Activated CD4-positive, alpha-beta T cell treated with anti-CD3 and anti-CD28 coated beads, Interleukin-2, amount 10 ng/mL, durations not matched to agents 7 days and 5 days (primary cell): ENCODE data around the gene CD300LD. TPM values are rescaled to one million over a fixed set of nuclear protein-coding genes. Genes with fewer than 3 reads are reported as not detected.
"Not testable (repeated sequence)": the region's sequence is repeated elsewhere in the genome, so short reads cannot be mapped to it uniquely, and the experiment has no call there.

Experiments used
- CTCF ChIA-PET: fragments of 350-600 bp; sonication (Branson Sonifier 250); formaldehyde crosslinking; loops from one replicate; lab custom pipeline; 2021; ENCODE audit warnings: antibody characterized with exemption; lab: Charles Lee
- POLR2A ChIA-PET: fragments of 350-600 bp; sonication (Branson Sonifier 250); formaldehyde crosslinking; loops from one replicate; lab custom pipeline; 2021; ENCODE audit warnings: antibody characterized with exemption; lab: Charles Lee
- DNase-seq: peaks from one replicate; pipeline ENCODE4 v3.0.0-alpha.2; 2020
- H3K27ac Mint-ChIP-seq: one replicate; pipeline ENCODE4 v1.8.0; 2021; ENCODE audit warnings: mild to moderate bottlenecking, moderate library complexity, mixed read lengths
- H3K27me3 Mint-ChIP-seq: one replicate; pipeline ENCODE4 v1.8.0; 2021; ENCODE audit warnings: mixed read lengths
- H3K36me3 Mint-ChIP-seq: one replicate; pipeline ENCODE4 v1.8.0; 2021; ENCODE audit warnings: low read depth, mixed read lengths
- H3K4me1 Mint-ChIP-seq: one replicate; pipeline ENCODE4 v1.8.0; 2021; ENCODE audit warnings: mixed read lengths
- H3K4me3 Mint-ChIP-seq: one replicate; pipeline ENCODE4 v1.8.0; 2021; ENCODE audit warnings: mild to moderate bottlenecking, moderate library complexity, mixed read lengths
- H3K9me3 Mint-ChIP-seq: one replicate; pipeline ENCODE4 v1.8.0; 2021; ENCODE audit warnings: mixed read lengths
- total RNA-seq, 2 experiments: library from RNA; stranded (reverse); gene quantifications; one replicate each; pipeline ENCODE4 v1.2.3, GENCODE V29; 2021

CD300LD gene
- total RNA-seq, 2 experiments from 2014 or later, result 0.15 TPM; not detected in 1

DNA sequence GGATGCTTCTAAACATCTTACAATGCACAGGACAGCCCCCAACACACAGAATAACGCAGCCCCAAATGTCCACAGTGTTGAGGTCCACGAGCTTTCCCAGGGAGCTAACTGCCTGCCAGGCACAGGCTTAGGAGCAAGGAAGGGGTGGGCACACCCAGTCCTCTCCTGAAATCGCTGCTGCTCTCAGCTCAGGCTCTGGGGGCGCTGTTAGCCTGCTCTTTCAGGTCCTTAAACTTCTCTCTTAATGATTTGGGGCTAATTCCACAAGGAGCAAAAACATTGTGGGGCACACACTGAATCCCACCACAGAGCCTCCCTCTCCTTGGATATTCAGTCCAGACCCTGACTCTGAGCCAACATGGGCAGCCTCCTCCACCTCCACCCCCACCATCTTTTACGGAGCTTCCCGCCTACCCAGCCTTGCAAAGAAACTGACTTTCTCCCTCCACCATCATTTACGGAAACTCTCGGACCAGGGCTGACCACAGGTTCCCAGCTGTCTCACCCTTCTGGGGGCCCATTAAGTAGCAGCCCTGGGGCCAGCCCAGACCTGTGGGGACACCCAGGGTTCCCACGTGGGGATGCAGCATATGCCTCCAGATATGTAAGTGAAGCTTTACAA, 25.8 kb downstream of the CD300LD start:
- POLR2A ChIA-PET, result interaction anchor here (0.6 kb wide), 1 partner anchor 192 kb away, joined by 6 read pairs; no protein-coding TSS in a partner anchor
- Mint-ChIP-seq H3K9me3 (no peaks in the 10 kb centered on the region), H3K4me1 (peaks cover 10% of the 10 kb centered on the region), H3K4me3 (no peak overlapping the region), H3K27ac (no peak overlapping the region), H3K27me3 (peaks cover 15% of the 10 kb centered on the region), H3K36me3 (no peaks in the 10 kb centered on the region)
- DNase-seq, result peak; percentile 40
- CTCF ChIA-PET, result interaction anchor here (0.8 to 1.2 kb wide), 7 partner anchors 8 to 197 kb away, joined by 3 to 4 read pairs (median 3); no protein-coding TSS in a partner anchor

DNA sequence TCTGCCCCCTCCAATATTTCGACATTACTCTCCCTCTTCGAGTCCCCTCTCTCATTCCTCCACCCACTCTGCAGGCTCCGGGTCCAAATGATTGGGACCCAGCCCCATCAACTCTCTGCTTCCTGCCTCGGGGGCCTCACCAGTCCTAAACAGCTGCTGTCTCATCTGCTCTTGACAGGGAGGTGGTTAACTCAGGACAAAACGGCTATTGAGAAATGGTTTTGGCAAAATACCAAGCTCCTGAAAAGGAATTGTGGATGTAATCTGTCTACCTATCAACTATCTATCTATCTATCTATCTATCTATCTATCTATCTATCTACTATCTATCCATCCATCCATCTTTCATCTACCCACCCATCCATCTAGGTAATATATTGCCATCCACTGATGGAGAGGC, 27.0 kb downstream of the CD300LD start:
- Mint-ChIP-seq H3K4me1 (peaks cover 12% of the 10 kb centered on the region), H3K27me3 (peaks cover 10% of the 10 kb centered on the region), H3K9me3 (no peaks in the 10 kb centered on the region), H3K4me3 (no peak overlapping the region), H3K27ac (no peak overlapping the region), H3K36me3 (no peaks in the 10 kb centered on the region)
- ChIA-PET POLR2A (no interaction called here), CTCF (no interaction called here)
- no peak for DNase-seq

GRCh38 chr17:74563358-74563757, 28.7 kb downstream of the CD300LD start:
- POLR2A ChIA-PET, result no interaction called here
- Mint-ChIP-seq H3K4me3 (no peak overlapping the region), H3K4me1 (peaks cover 20% of the 10 kb centered on the region), H3K27ac (no peak overlapping the region), H3K36me3 (peaks cover 4% of the 10 kb centered on the region), H3K27me3 (peaks cover 10% of the 10 kb centered on the region), H3K9me3 (peaks cover 3% of the 10 kb centered on the region)
- CTCF ChIA-PET, result no interaction called here
- DNase-seq, result no peak

GRCh38 chr17:74561586-74561985, 30.5 kb downstream of the CD300LD start:
- Mint-ChIP-seq H3K36me3 (peaks cover 4% of the 10 kb centered on the region), H3K9me3 (peaks cover 9% of the 10 kb centered on the region), H3K4me3 (no peak overlapping the region), H3K4me1 (peaks cover 29% of the 10 kb centered on the region), H3K27me3 (peaks cover 4% of the 10 kb centered on the region), H3K27ac (no peak overlapping the region)
- DNase-seq, result no peak
- ChIA-PET CTCF (interaction anchor here (1.2 kb wide), 1 partner anchor 8 kb away, joined by 4 read pairs; no protein-coding TSS in a partner anchor), POLR2A (no interaction called here)

GRCh38 chr17:74558882-74559519, 33.1 kb downstream of the CD300LD start:
- H3K27me3 Mint-ChIP-seq, result peaks cover 2% of the 10 kb centered on the region
- ChIA-PET CTCF (no interaction called here), POLR2A (no interaction called here)
- peaks cover 12% of the 10 kb centered on the region for H3K9me3 Mint-ChIP-seq
- H3K27ac Mint-ChIP-seq, result peak overlapping the region; percentile 79
- H3K36me3 Mint-ChIP-seq, result peaks cover 7% of the 10 kb centered on the region
- DNase-seq, result peak; percentile 35
- H3K4me1 Mint-ChIP-seq, result peaks cover 36% of the 10 kb centered on the region
- peak overlapping the region; percentile 16 for H3K4me3 Mint-ChIP-seq

GRCh38 chr17:74558402-74558801, 33.7 kb downstream of the CD300LD start:
- H3K4me3 Mint-ChIP-seq, H3K27me3 Mint-ChIP-seq, DNase-seq, POLR2A ChIA-PET, H3K36me3 Mint-ChIP-seq: not testable (repeated sequence)
- CTCF ChIA-PET, result interaction anchor here (1.4 kb wide), 1 partner anchor 8 kb away, joined by 4 read pairs; no protein-coding TSS in a partner anchor
- H3K9me3 Mint-ChIP-seq, result peaks cover 12% of the 10 kb centered on the region
- H3K27ac Mint-ChIP-seq, result peak overlapping the region; percentile 1
- H3K4me1 Mint-ChIP-seq, result peaks cover 36% of the 10 kb centered on the region

GRCh38 chr17:74555427-74555940, 36.6 kb downstream of the CD300LD start:
- DNase-seq, result no peak
- ChIA-PET CTCF (interaction anchor here (0.8 kb wide), 1 partner anchor 10 kb away, joined by 3 read pairs; the partner anchor contains the start of gene CD300C), POLR2A (no interaction called here)
- Mint-ChIP-seq H3K4me3 (no peak overlapping the region), H3K36me3 (peaks cover 7% of the 10 kb centered on the region), H3K27ac (peak overlapping the region; percentile 9), H3K27me3 (peaks cover 6% of the 10 kb centered on the region), H3K9me3 (peaks cover 12% of the 10 kb centered on the region), H3K4me1 (peaks cover 34% of the 10 kb centered on the region)

- peaks cover 6% of the 10 kb centered on the region for H3K27me3 Mint-ChIP-seq
- peak overlapping the region; percentile 9 for H3K27ac Mint-ChIP-seq
- peaks cover 12% of the 10 kb centered on the region for H3K9me3 Mint-ChIP-seq
- POLR2A ChIA-PET, result no interaction called here
- DNase-seq, result no peak
- CTCF ChIA-PET, result no interaction called here
- H3K4me1 Mint-ChIP-seq, result peaks cover 34% of the 10 kb centered on the region
- H3K4me3 Mint-ChIP-seq, result no peak overlapping the region
- peaks cover 7% of the 10 kb centered on the region for H3K36me3 Mint-ChIP-seq
Observed at GRCh38 chr17:74554909-74555308, 37.2 kb downstream of the CD300LD start.

GRCh38 chr17:74552037-74552436, 40.0 kb downstream of the CD300LD start:
- no peak for DNase-seq
- H3K4me3 Mint-ChIP-seq, result no peak overlapping the region
- H3K27ac Mint-ChIP-seq, result no peak overlapping the region
- peaks cover 2% of the 10 kb centered on the region for H3K36me3 Mint-ChIP-seq
- ChIA-PET CTCF (no interaction called here), POLR2A (no interaction called here)
- peaks cover 6% of the 10 kb centered on the region for H3K27me3 Mint-ChIP-seq
- peaks cover 3% of the 10 kb centered on the region for H3K9me3 Mint-ChIP-seq
- peaks cover 26% of the 10 kb centered on the region for H3K4me1 Mint-ChIP-seq

DNA sequence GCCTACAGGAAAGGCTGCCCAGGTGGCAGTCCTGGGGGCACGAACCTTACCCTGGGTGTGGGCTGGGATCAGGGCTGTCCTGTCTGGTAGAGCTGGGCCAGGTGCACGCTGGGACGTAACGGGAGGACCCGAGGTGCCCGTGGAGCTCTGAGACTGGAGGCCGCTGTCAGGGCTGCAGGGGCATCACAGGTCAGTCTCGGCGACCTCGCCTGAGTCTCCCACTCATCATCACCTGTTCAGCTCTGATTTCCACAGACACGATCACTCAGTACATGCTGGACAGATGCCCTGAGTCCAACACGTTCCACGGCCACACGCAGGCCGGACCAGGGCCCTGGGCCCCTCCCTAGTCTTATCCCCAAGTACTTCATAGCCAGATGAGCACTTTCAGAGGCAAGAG, 41.5 kb downstream of the CD300LD start:
- CTCF ChIA-PET, result no interaction called here

GRCh38 chr17:74549343-74549742, 42.7 kb downstream of the CD300LD start:
- no peaks in the 10 kb centered on the region for H3K36me3 Mint-ChIP-seq

More for the DNA sequence above, 41.5 kb downstream of the CD300LD start:
- H3K9me3 Mint-ChIP-seq, result no peaks in the 10 kb centered on the region
- DNase-seq, result no peak
- no peaks in the 10 kb centered on the region for H3K36me3 Mint-ChIP-seq
- H3K4me3 Mint-ChIP-seq, result no peak overlapping the region
- H3K27me3 Mint-ChIP-seq, result peaks cover 6% of the 10 kb centered on the region
- peaks cover 39% of the 10 kb centered on the region for H3K4me1 Mint-ChIP-seq
- no peak overlapping the region for H3K27ac Mint-ChIP-seq
- POLR2A ChIA-PET, result no interaction called here

DNA sequence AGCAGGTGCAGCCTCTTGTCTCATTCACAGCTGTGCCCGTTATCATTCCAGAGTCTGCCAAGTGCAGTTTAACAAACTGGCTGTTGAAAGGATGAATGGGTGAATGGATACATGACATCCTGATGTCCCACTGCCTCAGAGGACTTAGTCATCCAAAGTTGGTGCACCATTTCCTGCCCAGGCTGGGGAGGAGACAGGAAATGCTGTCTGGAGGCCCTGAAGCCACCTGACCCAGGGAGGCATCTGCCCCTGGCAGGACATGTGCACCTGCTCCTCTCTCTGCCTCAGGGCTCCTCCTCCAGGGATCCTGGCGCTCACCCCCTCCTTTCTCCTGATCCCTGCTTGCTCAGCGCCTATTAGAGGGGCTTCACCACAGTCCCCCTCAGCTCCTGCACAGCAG, 44.3 kb downstream of the CD300LD start:
- Mint-ChIP-seq H3K4me1 (peaks cover 42% of the 10 kb centered on the region), H3K27ac (peak overlapping the region; percentile 80), H3K27me3 (no peaks in the 10 kb centered on the region), H3K9me3 (no peaks in the 10 kb centered on the region), H3K4me3 (no peak overlapping the region), H3K36me3 (no peaks in the 10 kb centered on the region)
- ChIA-PET CTCF (interaction anchor here (2.0 kb wide), 1 partner anchor 8 kb away, joined by 4 read pairs; no protein-coding TSS in a partner anchor), POLR2A (no interaction called here)
- peak; percentile 50 for DNase-seq

More at GRCh38 chr17:74549343-74549742, 42.7 kb downstream of the CD300LD start:
- POLR2A ChIA-PET, result no interaction called here
- peaks cover 41% of the 10 kb centered on the region for H3K4me1 Mint-ChIP-seq
- H3K9me3 Mint-ChIP-seq, result no peaks in the 10 kb centered on the region
- H3K4me3 Mint-ChIP-seq, result no peak overlapping the region
- H3K27me3 Mint-ChIP-seq, result peaks cover 6% of the 10 kb centered on the region
- H3K27ac Mint-ChIP-seq, result no peak overlapping the region
- CTCF ChIA-PET, result interaction anchor here (0.5 to 2.0 kb wide), 3 partner anchors 10 to 324 kb away, joined by 3 to 4 read pairs (median 3); no protein-coding TSS in a partner anchor
- DNase-seq, result no peak

DNA sequence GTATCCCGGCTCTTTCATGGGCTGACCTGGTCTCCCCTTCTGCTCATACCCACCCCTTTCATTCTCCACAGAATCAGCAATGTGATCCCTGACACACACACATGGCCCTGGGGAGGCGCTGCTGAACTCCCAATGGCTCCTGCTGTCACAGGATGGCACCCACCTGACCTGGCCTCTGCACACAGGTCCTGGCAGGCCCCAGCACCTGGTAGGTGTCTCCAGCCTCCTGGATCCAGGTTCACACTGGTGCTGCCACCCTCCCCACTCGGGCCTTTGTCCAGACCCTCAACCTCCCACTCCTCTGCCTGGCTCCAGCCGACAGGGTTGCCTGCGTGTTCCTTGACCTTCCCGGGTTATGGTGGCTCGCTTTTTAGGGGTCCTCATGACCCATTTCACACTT, 44.8 kb downstream of the CD300LD start:
- POLR2A ChIA-PET, result no interaction called here
- H3K4me3 Mint-ChIP-seq, result no peak overlapping the region
- CTCF ChIA-PET, result no interaction called here
- peaks cover 42% of the 10 kb centered on the region for H3K4me1 Mint-ChIP-seq
- no peak for DNase-seq
- no peaks in the 10 kb centered on the region for H3K9me3 Mint-ChIP-seq
- H3K27me3 Mint-ChIP-seq, result no peaks in the 10 kb centered on the region
- no peaks in the 10 kb centered on the region for H3K36me3 Mint-ChIP-seq
- peak overlapping the region; percentile 80 for H3K27ac Mint-ChIP-seq
